ENCODE results near the gene SH2D7.

DNA sequence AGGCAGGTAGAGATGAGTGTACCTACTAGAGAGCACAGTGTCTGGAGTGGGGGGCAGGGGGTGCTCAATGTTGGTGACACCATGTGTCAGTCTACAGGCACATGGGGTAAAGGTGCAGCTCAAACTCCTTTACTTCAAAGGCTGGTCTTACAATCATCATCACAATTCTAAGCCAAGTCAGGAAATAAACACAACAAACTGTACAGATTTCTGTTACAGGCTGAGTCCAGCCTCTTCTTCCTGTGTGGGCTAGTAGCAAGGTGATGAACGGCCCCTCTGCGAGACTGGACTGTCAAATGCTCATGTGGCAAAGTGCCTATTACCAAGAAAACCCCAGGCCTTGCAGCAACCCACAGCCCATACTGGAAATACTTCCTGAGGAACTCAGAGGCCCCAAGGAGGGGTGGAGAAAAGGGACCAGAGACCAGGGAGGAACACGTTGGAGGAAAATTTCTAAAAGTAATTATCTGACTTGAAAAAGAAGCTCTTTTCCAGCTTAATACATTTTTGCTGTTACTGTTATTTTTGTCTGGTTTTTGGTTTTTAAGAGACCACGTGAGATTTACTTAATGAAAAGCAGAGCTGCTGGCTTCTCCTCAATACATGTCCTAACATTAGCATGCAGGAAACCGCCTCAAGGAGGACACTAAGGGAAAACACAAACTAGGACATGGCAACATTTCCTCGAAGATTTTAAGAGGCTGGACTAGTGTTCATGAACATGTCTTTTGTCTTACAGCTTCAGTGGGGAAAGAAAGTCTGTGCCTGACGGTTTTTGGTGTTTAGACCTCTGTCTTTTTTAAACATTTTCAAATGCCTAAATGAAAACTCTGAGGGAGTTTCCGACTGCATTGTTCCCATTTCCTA lies 44.4 kb upstream of the SH2D7 start:
- TF ChIP-seq, protein P1, sequence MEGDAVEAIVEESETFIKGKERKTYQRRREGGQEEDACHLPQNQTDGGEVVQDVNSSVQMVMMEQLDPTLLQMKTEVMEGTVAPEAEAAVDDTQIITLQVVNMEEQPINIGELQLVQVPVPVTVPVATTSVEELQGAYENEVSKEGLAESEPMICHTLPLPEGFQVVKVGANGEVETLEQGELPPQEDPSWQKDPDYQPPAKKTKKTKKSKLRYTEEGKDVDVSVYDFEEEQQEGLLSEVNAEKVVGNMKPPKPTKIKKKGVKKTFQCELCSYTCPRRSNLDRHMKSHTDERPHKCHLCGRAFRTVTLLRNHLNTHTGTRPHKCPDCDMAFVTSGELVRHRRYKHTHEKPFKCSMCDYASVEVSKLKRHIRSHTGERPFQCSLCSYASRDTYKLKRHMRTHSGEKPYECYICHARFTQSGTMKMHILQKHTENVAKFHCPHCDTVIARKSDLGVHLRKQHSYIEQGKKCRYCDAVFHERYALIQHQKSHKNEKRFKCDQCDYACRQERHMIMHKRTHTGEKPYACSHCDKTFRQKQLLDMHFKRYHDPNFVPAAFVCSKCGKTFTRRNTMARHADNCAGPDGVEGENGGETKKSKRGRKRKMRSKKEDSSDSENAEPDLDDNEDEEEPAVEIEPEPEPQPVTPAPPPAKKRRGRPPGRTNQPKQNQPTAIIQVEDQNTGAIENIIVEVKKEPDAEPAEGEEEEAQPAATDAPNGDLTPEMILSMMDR (IDR thresholded peaks at IDR 0.05), result no peak
- TF ChIP-seq POLR2AphosphoS5 (IDR thresholded peaks at IDR 0.05; ENCODE audit: low read depth, low read length) (no peak), SIN3A (IDR thresholded peaks at IDR 0.05; ENCODE audit: borderline replicate concordance, insufficient read depth, low read depth, low read length) (no peak)

Measured in Panc1 (cell line).